HUES6 (cell line): ENCODE results near the gene CDC37.
"Not testable (repeated sequence)": the region's sequence is repeated elsewhere in the genome, so short reads cannot be mapped to it uniquely, and the experiment has no call there.

Source experiments
- H3K27ac ChIP-seq: 2 replicates; pipeline ENCODE4 v1.7.0; 2013; ENCODE audit warnings: low read depth, mild to moderate bottlenecking, low read length, inconsistent platforms
- H3K27me3 ChIP-seq: 2 replicates; pipeline ENCODE4 v1.6.1; 2013; ENCODE audit warnings: low read length; ENCODE audit not compliant: control insufficient read depth, insufficient read depth
- H3K36me3 ChIP-seq: 2 replicates; pipeline ENCODE4 v1.6.1; 2013; ENCODE audit warnings: low read length; ENCODE audit not compliant: control insufficient read depth, insufficient read depth
- H3K4me1 ChIP-seq: 2 replicates; pipeline ENCODE4 v1.6.1; 2013; ENCODE audit warnings: low read length; ENCODE audit not compliant: control insufficient read depth, insufficient read depth
- H3K4me3 ChIP-seq: 2 replicates; pipeline ENCODE4 v1.5.1; 2013; ENCODE audit warnings: low read depth, low read length
- H3K9ac ChIP-seq: one replicate; pipeline ENCODE4 v1.6.1; 2013; ENCODE audit warnings: mild to moderate bottlenecking, low read length
- H3K9me3 ChIP-seq: 2 replicates; pipeline ENCODE4 v1.6.1; 2013; ENCODE audit warnings: low read depth, low read length; ENCODE audit not compliant: control insufficient read depth, insufficient read depth

The CDC37 gene

DNA sequence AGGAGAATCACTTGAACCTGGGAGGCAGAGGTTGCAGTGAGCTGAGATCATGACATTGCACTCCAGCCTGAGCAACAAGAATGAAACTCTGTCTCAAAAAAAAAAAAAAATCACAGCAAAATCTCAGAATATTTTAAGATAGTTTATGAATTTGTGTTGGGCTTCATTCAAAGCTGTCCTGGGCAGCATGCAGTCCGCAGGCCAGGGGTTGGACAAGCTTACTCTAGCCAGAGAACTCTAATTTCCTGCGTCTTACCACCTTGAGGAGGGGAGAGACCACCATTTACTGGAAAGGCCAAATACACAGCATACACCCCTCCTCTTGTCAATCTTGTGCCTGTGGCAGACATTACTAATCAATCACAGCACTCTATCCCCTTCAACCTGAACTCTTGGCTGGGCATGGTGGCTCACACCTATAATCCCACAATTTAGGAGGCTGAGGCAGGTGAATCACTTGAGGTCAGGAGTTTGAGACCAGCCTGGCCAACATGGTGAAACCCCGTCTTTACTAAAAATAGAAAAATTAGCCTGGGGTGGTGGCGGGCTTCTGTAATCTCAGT is 36.3 kb downstream of the CDC37 start:
- H3K27me3 ChIP-seq, H3K9me3 ChIP-seq, H3K4me1 ChIP-seq, H3K9ac ChIP-seq, H3K4me3 ChIP-seq, H3K27ac ChIP-seq: not testable (repeated sequence)
- H3K36me3 ChIP-seq, result peaks cover 53% of the 10 kb centered on the region

DNA sequence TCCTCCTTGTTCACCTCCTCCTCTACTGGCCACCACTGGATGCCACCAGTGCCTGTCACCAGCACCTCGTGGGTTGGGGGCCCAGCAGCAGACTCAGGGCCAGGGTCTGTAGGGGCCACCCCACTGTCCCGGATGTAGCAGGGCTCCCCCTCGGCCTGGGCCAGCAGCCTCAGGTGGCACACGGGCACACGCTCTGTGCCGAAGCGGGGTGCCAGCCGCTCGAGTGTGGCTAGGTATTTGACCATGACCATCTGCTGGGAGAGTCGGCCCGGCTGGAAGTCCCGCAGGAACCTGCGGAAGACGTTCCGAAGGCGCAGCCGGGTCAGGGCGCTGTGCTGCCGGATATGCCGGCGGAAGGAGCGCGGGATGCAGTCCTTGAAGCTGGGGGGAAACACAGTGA is 37.8 kb downstream of the CDC37 start:
- no peak overlapping the region for H3K4me3 ChIP-seq
- no peak overlapping the region for H3K9ac ChIP-seq
- no peaks in the 10 kb centered on the region for H3K4me1 ChIP-seq
- H3K36me3 ChIP-seq, result peaks cover 61% of the 10 kb centered on the region
- H3K27ac ChIP-seq, result no peak overlapping the region
- H3K27me3 ChIP-seq, result no peaks in the 10 kb centered on the region
- H3K9me3 ChIP-seq, result no peaks in the 10 kb centered on the region

- Histone ChIP-seq H3K4me3 (no peak overlapping the region), H3K9me3 (no peaks in the 10 kb centered on the region), H3K27me3 (no peaks in the 10 kb centered on the region), H3K4me1 (no peaks in the 10 kb centered on the region), H3K36me3 (peaks cover 61% of the 10 kb centered on the region), H3K9ac (no peak overlapping the region), H3K27ac (no peak overlapping the region)
Observed at GRCh38 chr19:10364644-10365043, 38.7 kb downstream of the CDC37 start.

DNA sequence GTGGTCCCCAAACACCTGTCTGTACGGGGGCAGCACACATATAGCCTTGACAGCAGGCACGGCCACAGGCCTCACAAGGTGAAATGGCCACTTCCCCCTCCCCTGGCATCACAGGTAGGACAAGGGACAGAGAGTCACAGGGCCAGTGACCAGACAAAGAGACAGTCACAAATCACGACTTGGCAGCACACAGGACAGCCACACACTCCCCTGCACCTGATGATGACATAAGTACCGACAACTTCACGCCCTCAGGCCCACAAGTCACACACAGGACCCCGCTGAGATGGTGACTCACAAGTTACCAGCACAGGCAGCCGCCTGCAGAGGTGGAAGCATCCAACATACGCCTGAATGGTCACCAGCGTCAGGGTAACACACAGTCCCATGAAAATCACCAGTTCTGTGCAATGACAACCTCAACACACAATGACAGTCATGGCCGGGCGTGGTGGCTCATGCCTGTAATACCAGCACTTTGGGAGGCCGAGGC is 39.5 kb downstream of the CDC37 start:
- Histone ChIP-seq H3K4me1 (no peaks in the 10 kb centered on the region), H3K9me3 (no peaks in the 10 kb centered on the region), H3K27ac (no peak overlapping the region), H3K27me3 (no peaks in the 10 kb centered on the region), H3K9ac (peak overlapping the region; percentile 6), H3K4me3 (no peak overlapping the region), H3K36me3 (peaks cover 65% of the 10 kb centered on the region)

- Histone ChIP-seq H3K27ac (no peak overlapping the region), H3K27me3 (no peaks in the 10 kb centered on the region), H3K4me3 (no peak overlapping the region), H3K4me1 (no peaks in the 10 kb centered on the region), H3K9me3 (no peaks in the 10 kb centered on the region), H3K36me3 (peaks cover 61% of the 10 kb centered on the region), H3K9ac (no peak overlapping the region)
Observed at GRCh38 chr19:10362259-10362658, 41.1 kb downstream of the CDC37 start.

- Histone ChIP-seq H3K27me3 (no peaks in the 10 kb centered on the region), H3K27ac (no peak overlapping the region), H3K9ac (no peak overlapping the region), H3K4me1 (no peaks in the 10 kb centered on the region), H3K9me3 (no peaks in the 10 kb centered on the region), H3K36me3 (peaks cover 60% of the 10 kb centered on the region), H3K4me3 (no peak overlapping the region)
Observed at GRCh38 chr19:10361569-10362011, 41.8 kb downstream of the CDC37 start.

GRCh38 chr19:10356431-10356830 is 46.9 kb downstream of the CDC37 start:
- Histone ChIP-seq H3K27me3 (no peaks in the 10 kb centered on the region), H3K36me3 (peaks cover 21% of the 10 kb centered on the region)

DNA sequence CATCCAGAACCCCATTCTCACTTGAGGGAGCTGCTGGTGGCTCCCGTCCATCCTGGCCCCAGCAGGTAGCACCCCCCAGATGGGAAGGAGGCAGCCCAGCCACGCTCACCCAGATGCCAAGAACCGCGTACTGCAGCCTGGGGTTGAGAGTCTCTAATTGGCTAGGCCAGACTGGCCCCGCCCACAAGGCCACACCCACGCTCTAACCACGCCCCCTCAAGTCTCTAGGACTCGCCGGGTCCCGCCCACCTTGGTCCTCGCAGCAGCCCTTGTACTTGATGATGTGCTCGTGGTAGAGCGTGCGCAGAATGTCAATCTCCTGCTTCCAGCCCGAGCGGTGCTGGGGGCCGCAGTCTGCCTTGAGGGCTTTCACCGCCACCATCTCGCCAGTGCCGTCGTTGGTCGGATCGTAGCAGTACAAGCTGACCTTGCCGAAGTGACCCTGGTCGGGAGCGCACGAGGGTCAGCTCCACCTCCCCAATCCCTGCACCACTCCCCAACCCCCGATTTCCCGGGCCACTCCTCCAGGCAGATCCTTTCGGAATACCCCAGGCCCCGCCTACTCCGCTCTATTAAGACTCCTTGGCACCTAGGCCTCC is 49.5 kb downstream of the CDC37 start:
- Histone ChIP-seq H3K27ac (no peak overlapping the region), H3K4me1 (peaks cover 3% of the 10 kb centered on the region), H3K9me3 (no peaks in the 10 kb centered on the region), H3K36me3 (peaks cover 21% of the 10 kb centered on the region), H3K4me3 (peak overlapping the region; percentile 65), H3K27me3 (no peaks in the 10 kb centered on the region), H3K9ac (no peak overlapping the region)

More at GRCh38 chr19:10356431-10356830, 46.9 kb downstream of the CDC37 start:
- Histone ChIP-seq H3K27ac (no peak overlapping the region), H3K9ac (no peak overlapping the region), H3K9me3 (no peaks in the 10 kb centered on the region), H3K4me3 (no peak overlapping the region), H3K4me1 (peaks cover 3% of the 10 kb centered on the region)

DNA sequence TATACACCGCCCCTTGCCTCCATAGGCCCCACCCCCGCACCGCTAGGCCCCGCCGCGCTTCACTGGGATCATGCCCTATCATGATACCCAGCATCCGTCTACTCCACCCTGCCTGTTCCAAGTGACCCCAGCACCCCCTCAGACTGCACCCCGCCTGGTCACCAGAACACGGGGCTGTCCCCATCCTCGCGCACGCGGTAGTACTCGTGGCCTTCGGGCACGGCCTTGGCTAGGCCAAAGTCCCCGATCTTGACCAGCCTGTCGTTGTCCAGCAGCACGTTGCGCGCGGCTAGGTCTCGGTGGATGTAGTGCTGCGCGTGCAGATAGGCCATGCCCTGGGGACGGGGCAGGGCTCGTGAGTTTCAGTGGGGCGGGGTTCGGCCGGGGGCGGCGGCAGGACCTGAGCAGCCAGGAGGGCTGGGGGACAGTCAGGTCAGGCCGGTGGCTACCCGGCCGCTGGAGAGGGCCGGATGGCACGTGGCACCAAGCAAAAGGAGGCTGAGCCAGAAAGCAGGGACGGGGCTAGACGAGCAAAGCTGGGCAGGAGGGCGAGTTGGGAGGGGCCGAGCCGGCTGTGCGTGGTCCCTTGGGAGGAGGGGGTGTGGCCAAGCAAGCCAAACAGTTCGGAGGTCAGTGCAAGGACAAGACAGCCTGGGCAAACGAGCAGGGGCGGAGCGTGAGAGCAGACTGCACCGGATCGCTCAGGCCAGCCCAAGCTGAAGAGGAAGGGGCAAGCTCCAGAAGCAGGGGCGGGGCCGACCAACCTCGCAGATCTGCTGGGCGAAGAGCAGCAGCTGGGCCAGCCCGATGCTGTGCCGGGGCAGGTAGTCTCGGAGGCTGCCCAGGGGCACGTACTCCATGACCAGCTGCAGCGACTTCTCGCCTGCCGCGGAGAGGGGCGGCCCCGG is 50.3 kb downstream of the CDC37 start:
- Histone ChIP-seq H3K27me3 (no peaks in the 10 kb centered on the region), H3K36me3 (peaks cover 17% of the 10 kb centered on the region), H3K27ac (peak overlapping the region; percentile 58), H3K4me1 (peaks cover 3% of the 10 kb centered on the region), H3K9me3 (no peaks in the 10 kb centered on the region), H3K9ac (peak overlapping the region; percentile 68), H3K4me3 (peak overlapping the region; percentile 65)

- Histone ChIP-seq H3K27me3 (no peaks in the 10 kb centered on the region), H3K9ac (no peak overlapping the region), H3K4me3 (no peak overlapping the region), H3K27ac (no peak overlapping the region), H3K4me1 (no peaks in the 10 kb centered on the region), H3K36me3 (peaks cover 10% of the 10 kb centered on the region), H3K9me3 (no peaks in the 10 kb centered on the region)
Observed at GRCh38 chr19:10346509-10346908, 56.8 kb downstream of the CDC37 start.

DNA sequence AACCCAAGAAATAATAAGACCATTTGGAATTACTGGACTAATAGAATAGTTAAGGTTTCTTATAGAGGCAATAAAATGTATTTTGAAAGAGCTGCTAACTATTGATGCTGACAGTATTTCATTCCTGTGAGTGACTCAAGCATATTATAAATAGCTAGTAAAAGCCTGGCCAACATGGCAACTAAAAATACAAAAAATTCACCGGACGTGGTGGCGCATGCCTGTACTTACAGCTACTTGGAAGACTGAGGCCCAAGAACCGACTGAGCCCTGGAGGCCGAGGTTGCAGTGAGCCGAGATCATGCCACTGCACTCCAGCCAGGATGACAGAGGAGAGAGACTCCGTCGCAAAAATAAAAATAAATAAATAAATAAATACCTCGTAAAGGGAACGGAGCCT is 58.6 kb downstream of the CDC37 start:
- H3K27me3 ChIP-seq, result no peaks in the 10 kb centered on the region

More for the DNA sequence above, 58.6 kb downstream of the CDC37 start:
- Histone ChIP-seq H3K4me3 (no peak overlapping the region), H3K4me1 (peaks cover 4% of the 10 kb centered on the region; the same call in 1 of the 2 replicates), H3K9me3 (no peaks in the 10 kb centered on the region), H3K27ac (no peak overlapping the region), H3K9ac (no peak overlapping the region), H3K36me3 (0 out of 2 replicates have a peak, but pooled peaks cover under 1% of the 10 kb centered on the region)
